Activated naive CD8-positive, alpha-beta T cell treated with anti-CD3 and anti-CD28 coated beads, Interleukin-2, amount 50 U/mL, for 24 hours (primary cell): ENCODE measurements around the gene GNAI3.

ENCODE experiments used
- ATAC-seq: fragments of 150-1000 bp; cut with Tn5 transposase; one replicate; pipeline ENCODE4 v1.10.0; 2021
- DNase-seq: peaks from one replicate; pipeline ENCODE4 v3.0.0; 2021
- H3K27ac Mint-ChIP-seq: one replicate; pipeline ENCODE4 v1.8.0; 2021; ENCODE audit warnings: mild to moderate bottlenecking, mixed read lengths
- H3K27me3 Mint-ChIP-seq: one replicate; pipeline ENCODE4 v1.8.0; 2021; ENCODE audit warnings: mixed read lengths
- H3K36me3 Mint-ChIP-seq: one replicate; pipeline ENCODE4 v1.8.0; 2021; ENCODE audit warnings: low read depth, mixed read lengths
- H3K4me1 Mint-ChIP-seq: one replicate; pipeline ENCODE4 v1.8.0; 2021; ENCODE audit warnings: mixed read lengths
- H3K4me3 Mint-ChIP-seq: one replicate; pipeline ENCODE4 v1.8.0; 2021; ENCODE audit warnings: mild to moderate bottlenecking, moderate library complexity, mixed read lengths
- H3K9me3 Mint-ChIP-seq: one replicate; pipeline ENCODE4 v1.8.0; 2021; ENCODE audit warnings: mixed read lengths

The GNAI3 gene

GRCh38 chr1:109634771-109635750 lies 86.6 kb downstream of the GNAI3 start:
- DNase-seq: no peak
- peaks cover 10% of the 10 kb centered on the region for H3K36me3 Mint-ChIP-seq
- H3K4me1 Mint-ChIP-seq: peaks cover 20% of the 10 kb centered on the region
- H3K9me3 Mint-ChIP-seq: no peaks in the 10 kb centered on the region
- H3K4me3 Mint-ChIP-seq: no peak overlapping the region
- H3K27ac Mint-ChIP-seq: no peak overlapping the region
- H3K27me3 Mint-ChIP-seq: no peaks in the 10 kb centered on the region
- no peak for ATAC-seq

GRCh38 chr1:109635862-109636200 lies 87.4 kb downstream of the GNAI3 start:
- Mint-ChIP-seq H3K27me3 (no peaks in the 10 kb centered on the region), H3K4me3 (no peak overlapping the region), H3K9me3 (no peaks in the 10 kb centered on the region), H3K27ac (no peak overlapping the region), H3K4me1 (peaks cover 23% of the 10 kb centered on the region), H3K36me3 (peaks cover 8% of the 10 kb centered on the region)
- ATAC-seq (no peak), DNase-seq (no peak)

GRCh38 chr1:109636201-109636952 lies 88.0 kb downstream of the GNAI3 start:
- DNase-seq: no peak

GRCh38 chr1:109637446-109637845 lies 89.0 kb downstream of the GNAI3 start:
- no peak for ATAC-seq
- H3K4me3 Mint-ChIP-seq: no peak overlapping the region
- H3K36me3 Mint-ChIP-seq: no peaks in the 10 kb centered on the region
- H3K27me3 Mint-ChIP-seq: no peaks in the 10 kb centered on the region
- no peak overlapping the region for H3K27ac Mint-ChIP-seq
- no peaks in the 10 kb centered on the region for H3K9me3 Mint-ChIP-seq
- peaks cover 26% of the 10 kb centered on the region for H3K4me1 Mint-ChIP-seq
- no peak for DNase-seq

More at GRCh38 chr1:109636201-109636952, 88.0 kb downstream of the GNAI3 start:
- H3K4me3 Mint-ChIP-seq: no peak overlapping the region
- H3K27me3 Mint-ChIP-seq: no peaks in the 10 kb centered on the region
- no peak overlapping the region for H3K27ac Mint-ChIP-seq
- peaks cover 26% of the 10 kb centered on the region for H3K4me1 Mint-ChIP-seq
- no peaks in the 10 kb centered on the region for H3K9me3 Mint-ChIP-seq
- H3K36me3 Mint-ChIP-seq: peaks cover 4% of the 10 kb centered on the region
- no peak for ATAC-seq

GRCh38 chr1:109639063-109639840 lies 90.8 kb downstream of the GNAI3 start:
- no peak overlapping the region for H3K4me3 Mint-ChIP-seq
- DNase-seq (no peak), ATAC-seq (no peak)
- no peaks in the 10 kb centered on the region for H3K9me3 Mint-ChIP-seq
- H3K27me3 Mint-ChIP-seq: no peaks in the 10 kb centered on the region
- H3K36me3 Mint-ChIP-seq: no peaks in the 10 kb centered on the region
- peaks cover 29% of the 10 kb centered on the region for H3K4me1 Mint-ChIP-seq
- H3K27ac Mint-ChIP-seq: no peak overlapping the region

GRCh38 chr1:109639841-109640184 lies 91.4 kb downstream of the GNAI3 start:
- H3K4me3 Mint-ChIP-seq: no peak overlapping the region
- no peaks in the 10 kb centered on the region for H3K27me3 Mint-ChIP-seq
- no peaks in the 10 kb centered on the region for H3K36me3 Mint-ChIP-seq
- no peaks in the 10 kb centered on the region for H3K9me3 Mint-ChIP-seq
- peak; percentile 3 for ATAC-seq
- H3K27ac Mint-ChIP-seq: no peak overlapping the region
- no peak for DNase-seq
- H3K4me1 Mint-ChIP-seq: peaks cover 23% of the 10 kb centered on the region

GRCh38 chr1:109640285-109640865 lies 92.0 kb downstream of the GNAI3 start:
- H3K27ac Mint-ChIP-seq: no peak overlapping the region

GRCh38 chr1:109641078-109641740 lies 92.8 kb downstream of the GNAI3 start:
- no peak for ATAC-seq
- no peak overlapping the region for H3K27ac Mint-ChIP-seq

More at GRCh38 chr1:109640285-109640865, 92.0 kb downstream of the GNAI3 start:
- Mint-ChIP-seq H3K27me3 (no peaks in the 10 kb centered on the region), H3K36me3 (no peaks in the 10 kb centered on the region), H3K4me3 (no peak overlapping the region), H3K9me3 (no peaks in the 10 kb centered on the region), H3K4me1 (peaks cover 18% of the 10 kb centered on the region)
- DNase-seq (peak; percentile 96), ATAC-seq (peak; percentile 72)

GRCh38 chr1:109641861-109642260 lies 93.4 kb downstream of the GNAI3 start:
- Mint-ChIP-seq H3K27ac (no peak overlapping the region), H3K9me3 (no peaks in the 10 kb centered on the region), H3K27me3 (no peaks in the 10 kb centered on the region), H3K4me3 (no peak overlapping the region), H3K4me1 (peaks cover 12% of the 10 kb centered on the region), H3K36me3 (no peaks in the 10 kb centered on the region)
- ATAC-seq (no peak), DNase-seq (no peak)

More at GRCh38 chr1:109641078-109641740, 92.8 kb downstream of the GNAI3 start:
- no peaks in the 10 kb centered on the region for H3K27me3 Mint-ChIP-seq
- H3K4me3 Mint-ChIP-seq: no peak overlapping the region
- H3K4me1 Mint-ChIP-seq: peaks cover 12% of the 10 kb centered on the region
- H3K9me3 Mint-ChIP-seq: no peaks in the 10 kb centered on the region
- DNase-seq: no peak
- no peaks in the 10 kb centered on the region for H3K36me3 Mint-ChIP-seq

- H3K4me3 Mint-ChIP-seq: no peak overlapping the region
- no peak overlapping the region for H3K27ac Mint-ChIP-seq
- H3K4me1 Mint-ChIP-seq: peaks cover 12% of the 10 kb centered on the region
- H3K9me3 Mint-ChIP-seq: no peaks in the 10 kb centered on the region
- DNase-seq (no peak), ATAC-seq (no peak)
- H3K36me3 Mint-ChIP-seq: no peaks in the 10 kb centered on the region
- H3K27me3 Mint-ChIP-seq: no peaks in the 10 kb centered on the region
These were observed 94.2 kb downstream of the GNAI3 start for GRCh38 chr1:109642626-109643025.

GRCh38 chr1:109643385-109644230 lies 95.2 kb downstream of the GNAI3 start:
- DNase-seq: peak; percentile 93
- Mint-ChIP-seq H3K4me1 (peaks cover 12% of the 10 kb centered on the region), H3K4me3 (no peak overlapping the region), H3K9me3 (no peaks in the 10 kb centered on the region), H3K27ac (no peak overlapping the region), H3K36me3 (no peaks in the 10 kb centered on the region), H3K27me3 (no peaks in the 10 kb centered on the region)
- ATAC-seq: peak; percentile 91

GRCh38 chr1:109644670-109645069 lies 96.3 kb downstream of the GNAI3 start:
- H3K4me3 Mint-ChIP-seq: no peak overlapping the region
- no peak overlapping the region for H3K27ac Mint-ChIP-seq
- peaks cover 12% of the 10 kb centered on the region for H3K4me1 Mint-ChIP-seq
- no peaks in the 10 kb centered on the region for H3K27me3 Mint-ChIP-seq
- ATAC-seq (no peak), DNase-seq (no peak)
- H3K9me3 Mint-ChIP-seq: no peaks in the 10 kb centered on the region
- no peaks in the 10 kb centered on the region for H3K36me3 Mint-ChIP-seq

- DNase-seq: no peak
- Mint-ChIP-seq H3K36me3 (no peaks in the 10 kb centered on the region), H3K4me1 (no peaks in the 10 kb centered on the region), H3K27ac (no peak overlapping the region), H3K9me3 (no peaks in the 10 kb centered on the region), H3K27me3 (peaks cover 8% of the 10 kb centered on the region), H3K4me3 (no peak overlapping the region)
- ATAC-seq: no peak
These were observed 101.1 kb downstream of the GNAI3 start for GRCh38 chr1:109649491-109649914.
